Cerebellar nuclear complex (tissue), 1 donor: ENCODE data around the gene MYO1B.

Experiments used
- DNase-seq, 2 experiments: peaks; one replicate each; lab custom pipeline; 2025; lab: John Stamatoyannopoulos, UW

The MYO1B gene

DNA sequence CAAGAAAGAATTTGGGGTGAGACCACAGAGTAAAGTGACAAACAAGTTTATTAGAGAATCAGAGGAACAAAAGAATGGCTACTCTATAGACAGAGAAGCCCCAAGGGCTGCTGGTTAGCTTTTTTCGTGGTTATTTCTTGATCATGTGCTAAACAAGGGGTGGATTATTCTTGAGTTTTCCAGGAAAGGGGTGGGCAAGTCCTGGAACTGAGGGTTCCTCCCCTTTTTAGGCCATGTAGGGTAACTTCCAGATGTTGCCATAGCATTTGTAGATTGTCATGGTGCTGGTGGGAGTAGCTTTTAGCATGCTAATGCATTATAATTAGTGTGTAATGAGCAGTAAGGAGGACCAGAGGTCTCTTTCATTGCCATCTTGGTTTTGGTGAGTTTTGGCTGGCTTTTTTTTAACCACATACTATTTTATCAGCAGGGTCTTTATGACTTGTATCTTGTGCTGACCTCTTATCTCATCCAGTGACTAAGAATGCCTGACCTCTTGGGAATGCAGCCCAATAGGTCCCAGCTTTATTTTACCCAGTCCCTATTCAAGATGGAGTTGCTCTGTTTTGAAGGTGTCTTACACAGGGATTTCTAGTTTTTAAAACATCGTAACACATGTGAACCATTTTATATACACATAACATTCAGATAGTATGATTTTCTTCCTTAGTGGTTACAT, 77.8 kb downstream of the MYO1B start:
- no peak for DNase-seq

DNA sequence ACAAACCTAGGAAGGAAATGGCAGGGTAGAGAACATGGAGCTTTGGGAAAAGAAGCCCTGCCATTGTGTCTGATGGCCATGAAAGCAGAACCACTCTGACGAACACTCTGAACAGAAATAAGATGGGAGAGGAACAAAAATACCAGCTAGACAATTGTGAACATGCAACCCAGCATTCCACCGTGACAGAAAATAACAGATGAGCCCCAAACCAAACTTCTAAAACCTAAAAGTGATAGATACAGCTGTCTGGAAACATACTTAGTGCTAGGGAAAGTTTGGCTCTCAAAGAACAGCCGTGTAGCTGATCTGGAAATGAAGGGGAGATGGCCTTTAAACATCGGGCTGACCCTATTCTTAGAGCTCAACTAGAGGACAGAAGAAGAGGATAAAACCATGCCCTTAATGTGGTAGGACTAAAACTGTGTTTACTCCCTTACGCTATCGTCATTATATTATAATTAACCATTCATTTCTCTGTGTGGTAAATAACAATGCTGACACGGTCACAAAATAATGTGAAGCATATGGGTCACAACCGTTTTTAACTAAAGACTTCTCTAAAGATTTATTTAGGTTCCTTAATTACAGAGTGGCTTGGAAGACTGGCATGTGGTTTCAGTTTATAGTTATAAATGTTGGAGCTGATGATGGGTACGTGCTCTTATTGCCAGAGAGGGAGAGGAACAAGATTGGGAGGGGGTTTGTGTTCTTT, 80.6 kb downstream of the MYO1B start:
- no peak for DNase-seq

DNA sequence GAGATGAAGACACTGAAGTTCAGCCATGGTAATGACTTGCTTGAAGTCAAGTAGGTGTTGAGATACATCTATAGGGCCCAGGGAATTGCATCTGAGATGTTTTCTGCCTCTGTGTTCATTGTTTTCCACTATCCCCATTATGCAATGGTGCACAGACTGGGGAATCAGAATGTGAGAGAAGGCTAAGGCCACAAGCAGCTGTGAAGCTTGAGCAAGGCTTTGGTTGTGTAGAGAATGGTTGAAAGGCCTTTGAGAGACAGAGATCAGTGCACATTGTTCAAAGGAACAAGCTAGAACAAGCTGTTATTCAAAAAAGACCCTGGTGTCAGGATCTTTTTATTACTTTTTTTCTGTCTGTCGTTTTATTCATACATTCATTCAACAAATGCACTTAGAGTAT, 82.3 kb downstream of the MYO1B start:
- no peak for DNase-seq

DNA sequence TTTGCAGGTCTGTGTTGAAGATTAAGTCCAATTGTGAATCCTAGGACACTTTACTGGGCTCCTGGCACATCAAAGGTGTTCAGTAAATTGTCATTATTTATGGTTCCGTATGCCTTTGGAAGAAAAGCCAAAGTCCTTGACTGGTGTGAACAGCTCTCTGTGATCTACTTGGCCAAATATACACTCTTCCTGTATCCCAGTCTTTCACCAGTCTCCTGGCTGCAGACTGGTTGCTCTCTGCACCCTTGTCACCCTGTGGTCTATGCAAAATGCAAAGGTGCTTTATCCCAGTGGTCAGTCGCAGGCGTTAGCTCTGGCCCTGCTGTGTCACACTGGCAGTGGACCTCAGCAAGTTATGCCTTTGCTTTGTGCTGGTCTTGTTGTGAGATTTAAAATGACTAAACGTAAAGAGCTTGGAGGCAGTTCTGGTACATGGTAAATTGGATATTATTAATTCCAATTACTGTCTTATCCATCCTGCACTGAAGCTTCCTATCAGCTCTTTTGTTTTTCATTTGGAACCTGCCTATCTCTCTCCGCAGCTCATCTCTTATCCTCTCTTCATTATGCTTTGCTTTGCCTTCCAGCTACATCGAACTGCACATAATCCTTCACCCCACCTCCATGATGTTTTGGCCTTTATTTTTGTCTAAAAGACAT, 83.1 kb downstream of the MYO1B start:
- no peak for DNase-seq

DNA sequence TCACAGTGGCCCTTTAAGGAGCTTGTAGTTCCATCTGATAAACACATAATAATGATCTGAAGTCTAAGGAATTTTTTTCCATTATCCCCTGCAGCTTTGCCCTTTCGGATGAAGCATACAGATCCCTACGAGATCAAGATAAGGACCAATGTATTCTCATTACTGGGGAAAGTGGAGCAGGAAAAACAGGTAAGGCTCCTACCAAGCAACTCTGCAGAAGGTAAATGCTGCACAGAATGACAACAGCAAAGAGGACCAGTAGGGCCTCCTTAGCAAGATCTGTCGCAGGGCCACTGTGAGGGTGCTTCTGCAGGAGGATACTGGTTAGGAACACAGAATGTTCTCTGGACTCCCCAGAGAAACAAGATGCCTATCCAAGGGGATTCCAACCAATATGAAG, 84.6 kb downstream of the MYO1B start:
- DNase-seq: no peak

DNA sequence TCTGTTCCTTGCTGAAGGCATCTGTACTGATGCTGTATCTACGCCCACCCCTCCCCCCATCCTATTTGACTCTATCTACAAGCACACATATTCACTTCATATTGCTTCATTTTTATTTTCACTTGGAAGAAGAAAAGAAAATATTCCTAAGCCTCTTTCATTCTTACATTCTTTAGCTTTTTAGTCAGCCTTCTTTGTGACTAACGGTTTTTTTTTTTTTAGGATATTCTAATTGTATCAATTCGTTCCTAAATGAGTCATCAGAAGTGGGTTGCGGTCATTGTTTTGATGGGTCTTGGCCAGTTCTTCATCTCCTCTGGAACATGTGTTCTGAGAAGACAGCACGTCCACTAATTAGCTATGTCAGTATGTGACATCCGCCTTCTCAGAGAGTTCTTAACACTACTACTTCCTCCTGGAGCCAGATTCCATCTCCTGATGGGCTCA, 88.7 kb downstream of the MYO1B start:
- no peak for DNase-seq

DNA sequence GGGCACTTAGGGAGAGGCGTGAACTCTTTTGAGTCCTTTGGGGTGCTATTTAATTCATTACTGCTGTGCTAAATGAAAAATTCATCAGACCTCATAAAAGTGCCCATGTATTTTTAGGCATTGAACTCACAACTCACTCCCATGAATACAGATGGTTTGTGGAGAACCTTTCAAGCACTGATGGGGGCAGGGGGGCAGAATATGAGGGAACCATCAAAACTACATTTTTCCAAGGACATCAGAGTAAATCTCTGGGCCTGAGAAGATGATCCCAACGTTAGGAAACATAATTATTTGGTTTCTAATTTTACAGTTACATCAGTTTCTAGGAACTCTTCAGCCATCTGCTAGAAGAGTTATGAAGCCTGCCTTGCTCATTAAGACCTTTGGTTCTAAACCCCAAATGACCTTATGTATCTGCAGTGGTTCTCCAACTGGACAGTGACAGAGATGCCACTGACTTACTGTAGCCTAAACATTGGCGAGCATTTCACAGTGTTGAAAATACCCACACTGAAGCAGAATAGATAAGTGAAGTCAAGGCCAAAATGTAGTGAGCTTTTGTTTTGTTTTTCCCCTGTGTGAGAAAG, 90.8 kb downstream of the MYO1B start:
- DNase-seq: no peak

DNA sequence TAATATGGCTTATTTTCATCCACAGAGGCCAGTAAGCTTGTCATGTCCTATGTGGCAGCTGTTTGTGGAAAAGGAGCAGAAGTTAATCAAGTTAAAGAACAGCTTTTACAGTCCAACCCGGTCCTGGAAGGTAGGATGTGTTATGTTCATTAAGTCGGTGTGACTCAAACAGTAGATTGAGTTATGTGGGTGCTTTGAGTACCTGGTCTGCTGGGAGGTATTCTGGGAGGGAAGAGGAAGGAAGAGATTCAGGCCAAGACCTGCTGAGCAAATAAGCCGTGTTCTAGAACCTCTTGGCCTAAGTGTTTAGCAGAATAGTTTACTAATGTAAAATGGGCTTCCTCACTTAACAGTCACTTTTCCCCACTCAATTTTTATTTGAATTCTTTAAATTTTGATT, 96.2 kb downstream of the MYO1B start:
- no peak for DNase-seq

DNA sequence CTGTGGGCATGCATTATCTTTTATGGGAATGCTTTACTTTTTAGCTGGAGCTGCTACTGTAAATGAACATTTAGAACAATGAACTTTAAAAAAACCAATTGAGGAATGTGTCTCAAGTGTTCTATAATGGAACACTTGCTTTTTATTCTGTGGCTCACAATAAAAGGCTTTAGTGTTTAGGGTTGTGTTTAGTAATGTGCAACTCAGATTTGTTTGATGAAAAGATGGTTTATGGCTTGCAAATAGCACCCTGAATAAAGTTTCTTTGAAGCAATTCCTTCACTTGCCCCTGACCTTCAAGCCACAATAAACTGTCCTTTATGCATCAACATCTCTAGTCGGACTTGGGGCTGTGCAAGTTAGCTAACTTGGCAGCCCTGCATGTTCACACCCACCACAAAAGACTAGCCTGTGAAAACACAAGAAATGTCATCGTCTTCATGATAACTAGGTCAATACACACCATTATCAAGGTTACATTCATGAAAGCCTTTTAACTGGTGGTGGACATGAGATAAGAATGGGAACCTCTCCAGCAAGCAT, 98.7 kb downstream of the MYO1B start:
- DNase-seq: no peak

DNA sequence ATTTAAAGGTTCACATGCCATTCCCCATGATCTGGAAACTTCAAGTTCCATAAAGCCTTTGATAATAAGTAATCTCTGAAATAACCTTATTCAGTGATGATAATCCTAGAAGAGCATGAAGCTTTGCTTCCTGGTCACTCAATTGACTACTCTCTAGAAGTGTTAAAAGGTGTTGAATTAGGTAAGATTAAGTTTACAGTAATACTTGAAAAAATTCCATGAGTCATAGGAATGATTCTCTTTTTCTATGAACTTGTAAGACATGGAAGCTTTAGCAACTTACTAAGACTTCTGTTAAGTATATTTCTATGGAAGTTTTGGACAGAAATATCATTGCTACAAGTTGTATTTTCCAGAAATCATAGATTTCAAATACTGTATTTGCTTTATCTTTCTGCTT, 100.6 kb downstream of the MYO1B start:
- no peak for DNase-seq

DNA sequence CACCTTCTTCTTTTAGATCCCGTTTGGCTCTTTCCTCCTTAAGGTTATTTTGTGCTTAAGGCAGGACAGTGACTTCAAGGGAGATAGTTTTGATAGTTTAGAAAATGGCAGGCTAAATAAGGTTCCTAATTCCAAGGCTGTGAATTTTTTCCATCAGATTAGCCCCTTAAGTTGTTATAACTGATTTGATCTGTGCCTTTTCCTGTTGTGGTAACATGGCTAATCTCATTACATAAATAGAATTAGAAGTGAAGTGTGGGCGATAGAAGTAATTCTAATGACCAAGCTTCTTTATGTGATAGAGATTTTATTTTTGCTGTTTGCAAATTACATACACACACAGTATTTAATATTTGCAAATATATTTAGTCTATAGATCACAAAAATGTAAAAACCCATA, 102.0 kb downstream of the MYO1B start:
- no peak for DNase-seq

DNA sequence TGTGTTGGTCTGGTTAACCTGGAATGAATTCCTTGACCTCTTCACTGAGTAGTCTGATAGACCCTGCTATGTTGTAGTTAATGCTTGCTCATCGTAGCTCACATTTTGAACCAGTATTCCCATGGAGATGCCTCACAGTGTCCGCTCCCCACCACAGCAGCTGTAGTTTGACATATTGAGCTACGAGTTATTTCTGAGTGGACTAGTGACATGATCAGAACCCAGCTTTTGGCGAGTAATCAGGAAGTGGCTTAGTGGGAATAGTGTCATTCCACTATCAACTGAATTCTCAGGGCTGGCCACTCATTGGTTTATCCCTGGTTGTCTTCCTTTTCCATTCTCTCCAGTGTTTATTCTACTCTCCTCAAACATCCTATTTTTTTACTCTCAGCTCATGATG, 102.7 kb downstream of the MYO1B start:
- no peak for DNase-seq

DNA sequence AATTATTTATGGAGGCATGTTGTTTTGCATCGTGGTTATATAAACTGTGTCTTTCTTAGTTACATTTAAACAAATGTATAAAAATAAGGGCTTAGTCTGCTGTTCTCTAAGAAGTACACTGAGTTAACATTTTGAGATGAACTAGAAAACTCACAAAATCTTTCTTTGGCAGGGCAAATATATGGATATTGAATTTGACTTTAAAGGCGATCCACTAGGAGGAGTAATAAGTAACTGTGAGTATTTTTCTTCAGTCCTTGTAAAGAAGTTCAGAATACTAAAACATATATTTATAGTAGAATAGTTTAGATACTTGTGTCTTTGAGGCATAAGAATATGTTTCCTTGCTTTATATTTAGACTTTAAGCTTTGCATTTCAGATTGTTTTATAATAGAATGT, 104.8 kb downstream of the MYO1B start:
- DNase-seq: no peak

DNA sequence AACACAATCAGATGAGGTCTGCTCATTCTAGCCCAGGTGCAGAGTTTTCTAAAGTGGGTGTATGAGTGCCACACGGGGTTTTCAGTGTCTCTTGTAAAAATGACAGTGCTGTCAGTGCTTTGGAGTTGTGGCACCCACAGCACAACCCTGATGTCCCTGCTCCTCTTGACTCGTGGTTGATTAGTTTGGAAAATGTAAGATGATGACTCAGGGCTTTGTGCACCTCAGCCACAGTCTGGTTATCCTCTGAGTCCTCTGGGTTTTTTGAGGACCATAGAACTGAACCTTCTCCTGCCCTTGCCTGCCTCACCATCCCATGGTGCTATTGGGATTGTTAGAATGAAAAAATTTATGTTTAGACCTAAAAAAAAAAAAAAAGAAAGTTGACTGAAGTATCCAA, 105.6 kb downstream of the MYO1B start:
- DNase-seq: no peak

DNA sequence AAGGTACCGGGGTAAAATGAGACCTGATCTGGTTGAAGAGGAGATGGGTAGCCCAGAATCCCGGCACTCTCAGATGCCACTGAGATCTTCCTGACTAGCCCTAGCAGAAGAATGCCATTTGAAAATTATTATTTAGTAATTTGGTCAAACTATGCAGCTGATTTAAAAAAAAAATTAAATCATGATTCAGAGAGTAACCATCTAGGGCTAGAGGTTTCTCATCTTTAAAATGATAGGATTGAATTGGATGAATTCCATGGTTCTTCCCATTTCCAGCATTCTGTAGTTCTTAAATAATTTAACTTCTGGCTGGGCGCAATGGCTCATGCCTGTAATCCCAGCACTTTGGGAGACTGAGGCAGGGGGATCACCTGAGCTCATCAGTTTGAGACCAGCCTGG, 106.1 kb downstream of the MYO1B start:
- DNase-seq: no peak

DNA sequence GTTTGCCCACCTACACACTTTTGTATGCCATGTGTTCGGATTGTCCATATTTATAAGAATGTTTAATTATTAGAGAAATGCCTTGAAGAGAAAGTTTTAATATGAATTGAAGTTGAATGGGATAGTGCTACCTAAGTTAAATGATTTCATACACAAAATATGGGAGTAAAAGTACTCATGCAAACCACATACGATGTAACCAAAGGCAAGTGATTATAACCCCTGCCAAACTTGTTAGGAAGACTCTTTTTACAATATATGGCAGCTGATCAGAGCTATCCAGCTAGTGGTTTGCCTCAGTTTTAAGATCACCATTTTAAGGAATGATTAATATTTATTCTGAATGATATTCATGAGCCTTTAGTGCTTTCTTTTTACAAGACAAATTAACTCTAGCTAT, 106.7 kb downstream of the MYO1B start:
- no peak for DNase-seq

DNA sequence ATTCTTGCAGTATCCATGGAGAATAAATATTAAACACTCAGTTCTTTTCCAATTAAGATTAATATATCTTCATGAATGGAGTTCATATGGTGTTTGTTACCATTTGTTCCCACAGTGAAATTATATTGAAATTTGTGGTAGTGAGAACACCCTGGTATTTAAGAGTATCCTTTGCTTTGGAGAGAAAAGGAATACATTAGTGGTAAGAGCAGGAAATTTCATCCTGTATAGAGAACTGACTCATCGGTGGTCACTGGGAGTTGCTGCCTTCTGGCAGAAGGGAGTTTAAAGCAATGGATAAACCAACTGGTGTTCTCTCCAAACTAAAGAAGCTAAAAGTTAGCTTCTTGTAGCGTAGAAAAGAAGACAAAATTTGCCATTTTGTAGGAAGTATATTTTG, 107.3 kb downstream of the MYO1B start:
- DNase-seq: no peak

DNA sequence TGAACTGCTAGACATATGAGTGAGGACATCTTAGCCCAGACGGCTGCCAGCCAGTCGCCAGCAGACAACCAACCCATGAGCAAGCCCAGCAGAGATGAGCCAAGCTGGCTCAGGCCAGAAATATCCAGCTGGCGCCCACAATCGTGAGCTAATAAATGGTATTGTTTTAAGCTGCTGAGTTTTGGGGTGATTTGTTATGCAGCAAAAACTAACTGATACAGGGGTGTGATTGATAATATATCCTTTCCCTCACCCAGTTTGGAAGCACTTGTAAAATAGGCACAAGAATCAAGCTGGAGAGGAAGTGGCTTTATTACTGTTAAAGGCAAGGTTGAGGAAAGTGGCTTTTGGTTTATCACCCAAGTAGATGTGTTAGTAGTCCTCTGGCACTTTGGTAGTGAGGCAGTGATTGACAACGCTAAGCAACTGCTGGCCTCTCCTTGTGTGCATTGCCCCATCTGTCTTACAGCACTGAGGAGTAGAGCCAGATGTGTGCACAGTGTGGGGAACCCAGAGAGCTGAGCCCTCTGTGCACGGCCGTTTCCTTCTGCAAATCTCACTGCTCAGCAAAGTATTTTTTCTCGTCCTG, 110.1 kb downstream of the MYO1B start:
- no peak for DNase-seq

DNA sequence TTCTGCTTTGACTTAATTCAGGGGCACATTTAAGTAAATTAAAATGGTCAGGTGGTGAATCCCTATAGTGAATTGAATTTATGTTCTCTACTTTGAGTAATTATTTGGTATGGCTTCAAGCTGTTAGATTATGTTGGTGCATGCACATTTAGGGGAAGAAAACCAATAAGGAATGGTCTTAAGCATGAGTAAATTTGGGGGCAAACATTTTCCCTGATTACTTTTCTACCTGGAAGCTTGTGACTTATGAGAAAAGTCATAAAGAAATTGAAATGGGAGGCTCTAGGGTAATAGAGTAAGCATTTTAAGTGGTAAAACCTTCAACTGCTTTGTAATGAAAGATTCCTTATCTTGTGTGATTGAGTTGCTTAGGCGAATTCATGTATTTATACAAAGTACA, 112.5 kb downstream of the MYO1B start:
- DNase-seq: no peak

DNA sequence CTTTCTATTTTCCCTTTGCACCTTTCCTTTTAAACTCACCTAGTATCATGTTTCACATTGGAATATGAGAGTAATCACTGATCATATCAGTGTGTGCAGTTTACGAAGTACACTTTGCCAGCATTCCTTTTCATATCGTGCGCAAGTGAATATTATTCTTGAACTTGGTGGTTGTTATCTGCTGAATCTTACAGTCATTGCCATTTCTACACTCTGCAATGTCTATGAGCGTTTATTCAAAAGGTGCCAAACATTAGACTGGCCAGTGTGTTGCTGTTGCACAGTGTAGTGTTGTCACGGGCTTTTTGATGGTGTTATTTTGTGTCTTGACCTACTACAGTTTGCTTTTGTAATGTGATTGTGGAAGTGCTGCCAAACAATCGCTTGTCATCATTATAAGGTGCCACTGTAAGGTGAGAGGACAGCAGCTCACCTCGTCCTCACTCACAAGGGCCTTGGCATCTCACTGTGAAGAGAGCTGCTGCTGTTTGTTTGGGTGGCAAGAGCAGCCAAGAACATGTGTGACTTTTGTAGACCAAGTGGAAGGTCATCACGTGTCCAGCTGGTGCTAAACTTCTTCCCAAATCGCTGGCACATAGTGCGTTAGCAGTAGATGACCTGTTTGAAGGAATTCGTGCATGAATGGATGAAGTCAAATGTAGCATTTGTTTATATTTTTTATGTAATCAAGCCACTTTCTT, 113.3 kb downstream of the MYO1B start:
- DNase-seq: no peak

DNA sequence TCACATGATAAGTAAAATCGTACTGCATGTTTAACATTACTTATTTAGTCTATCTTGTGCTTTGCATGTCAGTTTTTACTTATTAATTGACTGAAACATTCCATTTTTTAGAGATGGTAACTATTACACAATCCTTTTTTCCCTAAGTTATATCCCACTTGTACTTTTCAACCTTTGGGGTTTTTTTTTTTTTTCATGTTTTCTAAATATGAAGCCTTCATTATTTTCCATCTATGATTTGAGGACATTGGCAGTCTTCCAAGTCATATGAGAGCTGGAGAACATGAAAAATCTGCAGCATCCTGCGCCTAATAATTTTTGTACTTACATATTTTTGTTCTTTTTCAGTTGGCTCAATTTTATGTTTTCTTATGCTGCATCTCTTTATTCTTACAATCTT, 113.9 kb downstream of the MYO1B start:
- no peak for DNase-seq

DNA sequence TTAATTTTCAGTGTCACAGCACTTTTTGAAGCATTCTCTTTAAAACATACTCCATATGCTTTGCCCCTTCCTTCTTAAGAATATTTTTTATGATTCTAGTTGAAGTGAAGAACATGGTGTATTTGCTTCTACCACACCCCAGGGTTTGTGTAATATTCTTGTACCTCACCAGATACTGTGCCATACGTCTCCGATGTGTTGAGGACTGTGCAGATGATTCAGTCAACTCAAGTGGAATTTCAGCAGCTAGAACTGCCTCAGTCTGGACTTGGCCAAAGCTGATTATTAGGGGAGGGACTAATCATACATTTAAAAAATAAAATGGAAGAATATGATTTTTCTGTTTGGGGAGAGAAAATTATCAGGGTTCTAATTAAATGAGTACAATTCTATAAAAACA, 115.7 kb downstream of the MYO1B start:
- no peak for DNase-seq
